CD14-positive monocyte (primary cell): ENCODE measurements around the gene APC. TPM values are rescaled to one million over a fixed set of nuclear protein-coding genes. Genes with fewer than 3 reads are reported as not detected.
"Not testable (repeated sequence)": the region's sequence is repeated elsewhere in the genome, so short reads cannot be mapped to it uniquely, and the experiment has no call there.

ENCODE experiments used
- DNase-seq, 3 donors: peaks; one replicate each; pipeline ENCODE4 v3.0.0-alpha.2; 2011 to 2022
- H2AFZ ChIP-seq: 2 replicates; pipeline ENCODE4 v1.6.0; 2012; ENCODE audit warnings: mild to moderate bottlenecking, low read depth, low read length, inconsistent platforms; ENCODE audit not compliant: insufficient read depth, poor library complexity, severe bottlenecking
- H3K27ac ChIP-seq, 2 donors: 1 replicate in 1 of 2; 2 replicates in 1 of 2; pipeline ENCODE4 v1.5.1; 2012 to 2013; ENCODE audit warnings: low read length in 2 of 2, control low read depth in 1 of 2, inconsistent platforms in 1 of 2, low read depth in 1 of 2, mild to moderate bottlenecking in 1 of 2
- H3K27me3 ChIP-seq, 2 donors: one replicate each; pipeline versions ENCODE4 v1.6.0 to v1.6.1; 2011 to 2013; ENCODE audit warnings: low read length in 2 of 2; ENCODE audit not compliant: control insufficient read depth in 2 of 2, insufficient read depth in 2 of 2
- H3K36me3 ChIP-seq, 2 donors: replicated peaks in 1 of 2; 1 replicate in 1 of 2; 2 replicates in 1 of 2; pipeline versions ENCODE4 v1.5.1 to v1.6.1; 2012 to 2013; ENCODE audit warnings: low read length in 2 of 2, control low read depth in 1 of 2, inconsistent platforms in 1 of 2, mild to moderate bottlenecking in 1 of 2; ENCODE audit not compliant: insufficient read depth in 2 of 2, control insufficient read depth in 1 of 2
- H3K4me1 ChIP-seq, 2 donors: 1 replicate in 1 of 2; 2 replicates in 1 of 2; pipeline versions ENCODE4 v1.5.1 to v1.6.1; 2012 to 2013; ENCODE audit warnings: low read length in 2 of 2, control low read depth in 1 of 2, inconsistent platforms in 1 of 2, mild to moderate bottlenecking in 1 of 2, moderate library complexity in 1 of 2; ENCODE audit not compliant: insufficient read depth in 2 of 2, control insufficient read depth in 1 of 2
- H3K4me2 ChIP-seq: replicated peaks from 2 replicates; pipeline ENCODE3; 2012; ENCODE audit warnings: low read length, moderate library complexity, mild to moderate bottlenecking; ENCODE audit not compliant: poor library complexity, severe bottlenecking; ENCODE audit errors: extremely low read depth
- H3K4me3 ChIP-seq, 3 experiments: fragments of 200-600 bp in 1 of 3; sonication (generic) in 1 of 3; replicated peaks in 1 of 3; 1 replicate in 2 of 3; 2 replicates in 1 of 3; pipeline ENCODE4 v1.5.1; 2011 to 2013; ENCODE audit warnings: low read length in 3 of 3, mild to moderate bottlenecking in 3 of 3, control low read depth in 2 of 3, low read depth in 2 of 3, inconsistent platforms in 1 of 3, moderate library complexity in 1 of 3
- H3K79me2 ChIP-seq: 2 replicates; pipeline ENCODE4 v1.6.0; 2012; ENCODE audit warnings: mild to moderate bottlenecking, control low read depth, inconsistent platforms, low read length, moderate library complexity; ENCODE audit not compliant: insufficient read depth
- H3K9ac ChIP-seq: 2 replicates; pipeline ENCODE4 v1.6.0; 2017; ENCODE audit warnings: low read length, mild to moderate bottlenecking; ENCODE audit not compliant: insufficient read depth, poor library complexity, severe bottlenecking
- H3K9me3 ChIP-seq, 2 donors: replicated peaks in 1 of 2; 1 replicate in 1 of 2; 2 replicates in 1 of 2; pipeline versions ENCODE4 v1.5.1 to v1.6.1; 2012 to 2013; ENCODE audit warnings: low read length in 2 of 2, control low read depth in 1 of 2; ENCODE audit not compliant: control insufficient read depth in 1 of 2, insufficient read depth in 1 of 2
- H4K20me1 ChIP-seq: 2 replicates; pipeline ENCODE4 v1.6.0; 2012; ENCODE audit warnings: mild to moderate bottlenecking, low read length, control low read depth, moderate library complexity; ENCODE audit not compliant: insufficient read depth
- H3K27ac Mint-ChIP-seq, 7 donors: one replicate each; pipeline ENCODE4 v1.8.0; 2020; ENCODE audit warnings: mild to moderate bottlenecking in 7 of 7, mixed read lengths in 7 of 7, moderate library complexity in 6 of 7, inconsistent platforms in 2 of 7
- H3K27me3 Mint-ChIP-seq, 3 donors: one replicate each; pipeline ENCODE4 v1.8.0; 2021 to 2022; ENCODE audit warnings: low read depth in 3 of 3, mild to moderate bottlenecking in 3 of 3, mixed read lengths in 3 of 3, moderate library complexity in 3 of 3, inconsistent platforms in 1 of 3
- H3K36me3 Mint-ChIP-seq, 2 donors: one replicate each; pipeline ENCODE4 v1.8.0; 2020; ENCODE audit warnings: mixed read lengths in 2 of 2, inconsistent platforms in 1 of 2, mild to moderate bottlenecking in 1 of 2
- H3K4me1 Mint-ChIP-seq: one replicate; pipeline ENCODE4 v1.8.0; 2020; ENCODE audit warnings: mild to moderate bottlenecking, mixed read lengths
- H3K4me3 Mint-ChIP-seq, 2 donors: one replicate each; pipeline ENCODE4 v1.8.0; 2020; ENCODE audit warnings: mild to moderate bottlenecking in 2 of 2, mixed read lengths in 2 of 2, moderate library complexity in 1 of 2
- H3K9me3 Mint-ChIP-seq, 7 donors: one replicate each; pipeline ENCODE4 v1.8.0; 2020 to 2022; ENCODE audit warnings: mixed read lengths in 7 of 7, mild to moderate bottlenecking in 6 of 7, moderate library complexity in 6 of 7, inconsistent platforms in 2 of 7
- WGBS: methylation state at CpG from one replicate; pipeline ENCODE4 v1.1.5; 2013; ENCODE audit warnings: missing lambda C conversion rate; ENCODE audit not compliant: insufficient coverage; 5-methylcytosine and 5-hydroxymethylcytosine counted together
- intact Hi-C, 2 donors: fragments of 100-400 bp; cut with micrococcal nuclease; formaldehyde crosslinking; loops; one replicate each; pipeline versions ENCODE4 v1.15.0 to v1.15.1; 2023
- polyA plus RNA-seq, 3 donors: library from polyadenylated mRNA; depleted of rRNA in 1 of 3; unstranded in 2 of 3; stranded (reverse) in 1 of 3; fragments of 300-500 nt in 2 of 3; fragments of >200 nt in 1 of 3; fragmentation: Illumina TruSeq in 2 of 3; gene quantifications; 1 replicate in 2 of 3; 2 replicates in 1 of 3; pipeline ENCODE4 v1.2.3, GENCODE V29; 2012 to 2021
- TF ChIP-seq, protein P1 (sequence below): fragments of 200-600 bp; IDR thresholded peaks from one replicate; pipeline ENCODE4 v1.8.0; 2022; ENCODE audit warnings: antibody characterized with exemption, mild to moderate bottlenecking

Gene APC
- polyA plus RNA-seq, 3 donors = 6.5 to 13.6 (median 9.0) TPM

DNA sequence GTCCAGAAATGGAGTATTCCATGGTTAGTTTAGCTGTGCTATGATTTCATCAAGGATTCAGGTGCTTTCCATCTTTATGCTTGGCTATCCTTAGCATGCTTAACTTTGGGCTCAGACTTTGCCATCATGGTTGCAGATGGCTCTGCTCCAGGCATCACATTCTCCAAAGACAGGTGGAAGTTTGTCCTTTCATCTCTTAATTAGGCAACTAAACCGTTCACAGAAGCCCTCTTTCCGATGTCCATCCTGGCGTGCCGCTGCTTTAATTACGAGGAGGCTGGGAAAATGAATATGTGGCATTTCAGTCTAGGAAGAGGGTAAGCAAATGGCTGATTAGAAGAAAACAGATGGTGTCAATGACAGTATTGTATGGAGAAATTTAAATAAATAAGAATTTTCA lies 24.5 kb upstream of the APC start:
- no peak overlapping the region for H3K27ac ChIP-seq
- Mint-ChIP-seq H3K4me3 (no peak overlapping the region), H3K27me3 (no peaks in the 10 kb centered on the region), H3K9me3 (peaks cover 0 to 3% (median 0%) of the 10 kb centered on the region in 7 donors), H3K36me3 (peaks cover 7 to 12% of the 10 kb centered on the region in 2 donors), H3K27ac (peak overlapping the region in 2 of 7 donors; percentile 5 to 50), H3K4me1 (peaks cover 72% of the 10 kb centered on the region)
- no peak overlapping the region for H2AFZ ChIP-seq
- H3K36me3 ChIP-seq = no peaks in the 10 kb centered on the region
- no peak overlapping the region for H3K4me2 ChIP-seq
- intact Hi-C loops = no loop called here
- H3K27me3 ChIP-seq = no peaks in the 10 kb centered on the region
- no peak for DNase-seq
- 100% methylated on average over 2 of the region's 5 CpGs for WGBS
- TF ChIP-seq, protein P1, sequence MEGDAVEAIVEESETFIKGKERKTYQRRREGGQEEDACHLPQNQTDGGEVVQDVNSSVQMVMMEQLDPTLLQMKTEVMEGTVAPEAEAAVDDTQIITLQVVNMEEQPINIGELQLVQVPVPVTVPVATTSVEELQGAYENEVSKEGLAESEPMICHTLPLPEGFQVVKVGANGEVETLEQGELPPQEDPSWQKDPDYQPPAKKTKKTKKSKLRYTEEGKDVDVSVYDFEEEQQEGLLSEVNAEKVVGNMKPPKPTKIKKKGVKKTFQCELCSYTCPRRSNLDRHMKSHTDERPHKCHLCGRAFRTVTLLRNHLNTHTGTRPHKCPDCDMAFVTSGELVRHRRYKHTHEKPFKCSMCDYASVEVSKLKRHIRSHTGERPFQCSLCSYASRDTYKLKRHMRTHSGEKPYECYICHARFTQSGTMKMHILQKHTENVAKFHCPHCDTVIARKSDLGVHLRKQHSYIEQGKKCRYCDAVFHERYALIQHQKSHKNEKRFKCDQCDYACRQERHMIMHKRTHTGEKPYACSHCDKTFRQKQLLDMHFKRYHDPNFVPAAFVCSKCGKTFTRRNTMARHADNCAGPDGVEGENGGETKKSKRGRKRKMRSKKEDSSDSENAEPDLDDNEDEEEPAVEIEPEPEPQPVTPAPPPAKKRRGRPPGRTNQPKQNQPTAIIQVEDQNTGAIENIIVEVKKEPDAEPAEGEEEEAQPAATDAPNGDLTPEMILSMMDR = no peak
- H3K9ac ChIP-seq = no peak overlapping the region
- H3K79me2 ChIP-seq = peaks cover 100% of the 10 kb centered on the region
- H3K4me1 ChIP-seq = peaks cover 43 to 65% of the 10 kb centered on the region in 2 donors
- peaks cover 92% of the 10 kb centered on the region for H4K20me1 ChIP-seq
- no peaks in the 10 kb centered on the region for H3K9me3 ChIP-seq
- H3K4me3 ChIP-seq = no peak overlapping the region

DNA sequence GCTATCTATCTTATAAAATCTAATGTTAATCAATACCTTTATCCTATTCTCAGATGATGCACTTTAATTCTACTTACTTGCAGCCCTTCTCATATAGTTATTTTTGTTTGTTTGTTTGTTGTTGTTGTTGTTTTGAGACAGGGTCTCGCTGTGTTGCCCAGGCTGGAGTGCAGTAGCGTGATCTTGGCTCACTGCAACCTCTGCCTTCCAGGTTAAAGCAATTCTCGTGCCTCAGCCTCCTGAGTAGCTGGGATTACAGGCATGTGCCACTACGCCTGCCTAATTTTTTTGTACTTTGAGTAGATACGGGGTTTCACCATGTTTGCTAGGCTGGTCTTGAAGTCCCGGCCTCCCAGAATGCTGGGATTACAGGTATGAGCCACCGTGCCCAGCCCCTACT lies 20.8 kb upstream of the APC start:
- H3K36me3 ChIP-seq, H3K27me3 ChIP-seq, H3K4me3 ChIP-seq, H3K9me3 Mint-ChIP-seq, H3K4me2 ChIP-seq, H3K27ac ChIP-seq, H3K4me3 Mint-ChIP-seq, DNase-seq, H2AFZ ChIP-seq, H3K9ac ChIP-seq, H3K9me3 ChIP-seq, intact Hi-C loops, H3K27me3 Mint-ChIP-seq: not testable (repeated sequence)
- 98% methylated on average over 5 of the region's 7 CpGs for WGBS
- H3K4me1 Mint-ChIP-seq = peaks cover 41% of the 10 kb centered on the region
- Histone ChIP-seq H4K20me1 (peaks cover 100% of the 10 kb centered on the region), H3K4me1 (peaks cover 13 to 28% of the 10 kb centered on the region in 2 donors), H3K79me2 (peaks cover 100% of the 10 kb centered on the region)
- H3K36me3 Mint-ChIP-seq = peaks cover 8 to 16% of the 10 kb centered on the region in 2 donors
- H3K27ac Mint-ChIP-seq = peak overlapping the region in 3 of 7 donors; percentile 52 to 68 (median 61)
